Cardiac fibroblast (primary cell): Measurements from ENCODE around the gene ZNF860.
A peak's percentile ranks its signal among the peaks of the same experiment; 100 is the strongest.

Experiments used
- DNase-seq, 2 donors: peaks; one replicate each; pipeline versions ENCODE4 v3.0.0 to v3.0.0-alpha.2; 2010; ENCODE audit warnings: low read depth in 2 of 2
- H3K4me3 ChIP-seq, 2 donors: replicated peaks in 1 of 2; 1 replicate in 1 of 2; 2 replicates in 1 of 2; pipeline ENCODE4 v1.5.1; 2011; ENCODE audit warnings: low read depth in 2 of 2, low read length in 2 of 2, mild to moderate bottlenecking in 2 of 2, moderate library complexity in 1 of 2
- CTCF ChIP-seq: IDR thresholded peaks from one replicate; pipeline ENCODE4 v1.5.1; 2011; ENCODE audit warnings: low read depth, mild to moderate bottlenecking, low read length, inconsistent platforms

The ZNF860 gene

DNA sequence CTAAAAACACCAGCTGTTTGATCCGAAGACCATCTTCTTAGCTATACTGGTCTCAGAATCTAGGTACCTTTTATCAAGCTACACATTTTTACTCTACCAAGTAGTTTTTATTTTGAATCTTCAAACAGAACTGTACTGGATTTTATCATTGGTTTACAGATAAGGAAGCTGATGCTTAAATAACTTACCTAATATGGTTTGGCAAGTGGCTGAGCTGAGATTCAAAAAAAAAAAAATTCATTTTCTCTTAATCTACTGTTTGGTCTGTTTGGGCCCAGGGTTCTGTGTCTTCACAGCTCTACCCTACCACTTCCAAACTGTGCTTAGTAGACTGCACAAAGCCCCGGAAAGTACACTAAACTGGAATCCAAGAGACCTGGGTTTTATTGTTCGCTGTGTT is 35.7 kb downstream of the ZNF860 start:
- no peak overlapping the region for H3K4me3 ChIP-seq
- no peak for DNase-seq
- no peak for TF ChIP-seq CTCF

DNA sequence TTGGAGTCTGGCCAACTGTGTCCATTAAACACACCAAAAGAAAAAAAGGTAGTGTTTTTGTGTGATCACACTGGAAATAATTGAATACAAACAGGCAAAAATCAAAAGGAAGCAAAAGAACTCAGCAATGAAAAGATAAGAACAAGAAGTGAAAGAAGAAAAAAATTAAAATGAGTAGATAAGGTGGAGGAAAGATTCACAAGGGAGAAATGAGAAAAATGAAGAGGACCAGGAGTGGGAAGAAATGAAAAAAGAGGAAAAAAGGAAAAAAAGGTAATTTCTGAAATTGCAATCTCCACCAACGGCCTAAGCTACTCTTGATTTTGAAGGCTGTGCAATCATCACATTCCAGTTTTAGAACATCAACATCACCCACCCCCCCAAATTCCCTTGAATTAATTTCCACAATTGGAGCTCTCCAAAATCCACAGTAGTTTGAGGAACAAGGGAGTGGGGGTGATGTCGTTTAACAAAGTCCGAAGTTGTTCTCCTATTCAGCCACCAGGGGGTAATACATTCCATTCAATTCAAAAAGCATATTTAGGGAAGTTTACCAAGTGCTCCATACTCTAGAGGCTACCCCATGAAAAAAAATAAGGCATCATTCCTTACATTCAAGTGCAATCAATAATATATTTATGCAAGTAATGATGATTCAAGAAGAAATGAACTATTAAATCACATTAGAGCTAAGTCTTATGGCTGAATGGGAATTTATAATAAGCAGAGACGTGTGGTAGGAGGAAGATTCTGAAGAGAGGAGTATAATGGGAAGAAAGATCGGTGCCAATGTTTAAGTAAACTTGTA is 37.4 kb downstream of the ZNF860 start:
- no peak overlapping the region for H3K4me3 ChIP-seq
- TF ChIP-seq CTCF, result peak; percentile 68
- DNase-seq, result peak; percentile 73 to 74

DNA sequence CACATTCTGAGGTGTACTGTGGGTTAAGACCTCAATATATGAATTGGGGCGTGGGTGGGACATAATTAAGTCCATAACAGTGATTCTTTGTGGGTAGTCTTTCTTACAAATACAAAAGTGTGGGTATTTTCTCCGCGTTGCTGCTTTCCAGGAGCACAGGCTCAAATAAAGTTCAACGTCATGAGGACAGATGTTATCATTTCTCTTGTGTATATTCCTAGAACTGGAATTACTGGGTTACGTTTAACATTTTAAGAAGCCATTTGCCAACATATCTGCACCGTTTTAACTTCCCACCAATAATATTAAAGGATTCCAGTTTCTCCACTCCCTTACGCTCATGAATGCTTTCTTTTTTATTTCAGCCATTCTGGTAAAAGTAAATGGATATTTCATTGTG is 39.6 kb downstream of the ZNF860 start:
- DNase-seq, result no peak

DNA sequence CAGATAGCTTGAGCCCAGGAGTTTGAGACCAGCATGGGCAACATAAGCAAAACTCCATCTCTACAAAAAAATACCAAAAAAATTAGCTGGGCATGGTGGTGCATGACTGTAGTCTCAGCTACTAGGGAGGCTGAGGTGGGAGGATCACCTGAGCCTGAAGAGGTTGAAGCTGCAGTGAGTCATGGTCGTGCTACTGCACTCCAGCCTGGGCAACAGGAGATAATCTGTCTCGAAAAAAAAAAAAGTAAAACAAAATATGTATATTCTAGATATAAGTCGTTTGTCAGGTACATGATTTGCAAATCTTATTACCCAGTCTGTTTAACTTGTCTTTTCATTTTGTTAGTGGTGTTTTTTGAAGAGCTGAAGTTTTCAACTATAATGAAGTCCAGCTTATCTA is 40.2 kb downstream of the ZNF860 start:
- no peak for DNase-seq
- H3K4me3 ChIP-seq, result no peak overlapping the region
- no peak for TF ChIP-seq CTCF

More for the DNA sequence above, 39.6 kb downstream of the ZNF860 start:
- no peak for TF ChIP-seq CTCF
- no peak overlapping the region for H3K4me3 ChIP-seq

GRCh38 chr3:32022947-32023346 is 41.4 kb downstream of the ZNF860 start:
- no peak overlapping the region for H3K4me3 ChIP-seq
- no peak for DNase-seq
- no peak for TF ChIP-seq CTCF

- no peak for TF ChIP-seq CTCF
- no peak for DNase-seq
- no peak overlapping the region for H3K4me3 ChIP-seq
Observed at GRCh38 chr3:32026593-32026992, 45.0 kb downstream of the ZNF860 start.

DNA sequence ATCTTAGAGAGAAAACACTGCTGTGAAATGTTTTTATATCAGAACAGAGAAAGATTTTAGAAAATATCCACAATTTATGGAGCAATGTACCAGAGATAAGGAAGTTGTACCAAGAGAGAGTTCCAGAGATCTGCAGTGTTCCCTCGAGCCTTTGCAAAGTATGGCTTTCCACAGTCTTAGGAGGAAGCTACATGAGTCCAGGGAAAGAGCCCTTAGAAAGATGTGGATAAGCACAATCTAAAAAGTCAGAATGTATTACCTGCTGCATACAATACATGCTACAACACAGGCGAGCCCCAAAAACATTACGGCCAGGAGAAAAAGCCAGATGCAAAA is 56.4 kb downstream of the ZNF860 start:
- DNase-seq, result no peak
- no peak overlapping the region for H3K4me3 ChIP-seq
- no peak for TF ChIP-seq CTCF
